ENCODE measurements around the gene SIGLEC11. TPM values are rescaled to one million over a fixed set of nuclear protein-coding genes. Genes with fewer than 3 reads are reported as not detected.

SIGLEC11 gene
- total RNA-seq, 1 donor from 2014 or later, result 7.7 TPM

DNA sequence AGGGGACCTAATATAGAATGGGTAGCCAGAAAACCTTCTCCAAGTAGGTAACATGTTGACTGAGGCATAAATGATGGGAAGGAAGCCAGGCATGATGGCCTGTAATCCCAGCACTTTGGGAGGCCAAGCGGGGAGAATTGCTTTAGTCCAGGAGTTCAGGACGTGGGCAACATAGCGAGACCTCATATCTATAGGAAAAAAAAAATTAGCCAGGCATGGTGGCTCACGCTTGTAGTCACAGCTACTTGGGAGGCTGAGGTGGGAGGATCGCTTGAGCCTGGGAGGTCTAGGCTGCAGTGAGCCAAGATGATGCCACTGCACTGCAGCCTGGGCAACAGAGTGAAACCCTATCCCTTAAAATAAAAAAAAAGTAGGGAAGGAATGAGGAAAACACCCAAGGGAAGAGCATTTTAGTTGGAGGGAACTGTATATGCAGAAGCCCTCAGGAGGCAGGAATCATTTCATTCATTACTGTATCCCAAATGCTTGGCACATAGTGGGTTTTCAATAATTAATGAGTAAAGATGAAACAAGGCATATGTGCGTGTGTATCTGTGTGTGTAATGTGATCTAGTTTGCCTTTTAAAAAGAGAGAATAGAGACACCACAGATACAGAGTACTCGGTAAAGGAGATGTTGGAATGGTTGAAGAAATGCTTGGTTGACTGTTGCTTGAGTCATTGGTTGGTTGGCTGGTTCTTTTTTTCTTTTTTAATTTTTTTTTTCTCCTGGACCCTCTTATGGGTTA is 29.5 kb downstream of the SIGLEC11 start:
- intact Hi-C loops (cut with DNase I), result no loop called here

DNA sequence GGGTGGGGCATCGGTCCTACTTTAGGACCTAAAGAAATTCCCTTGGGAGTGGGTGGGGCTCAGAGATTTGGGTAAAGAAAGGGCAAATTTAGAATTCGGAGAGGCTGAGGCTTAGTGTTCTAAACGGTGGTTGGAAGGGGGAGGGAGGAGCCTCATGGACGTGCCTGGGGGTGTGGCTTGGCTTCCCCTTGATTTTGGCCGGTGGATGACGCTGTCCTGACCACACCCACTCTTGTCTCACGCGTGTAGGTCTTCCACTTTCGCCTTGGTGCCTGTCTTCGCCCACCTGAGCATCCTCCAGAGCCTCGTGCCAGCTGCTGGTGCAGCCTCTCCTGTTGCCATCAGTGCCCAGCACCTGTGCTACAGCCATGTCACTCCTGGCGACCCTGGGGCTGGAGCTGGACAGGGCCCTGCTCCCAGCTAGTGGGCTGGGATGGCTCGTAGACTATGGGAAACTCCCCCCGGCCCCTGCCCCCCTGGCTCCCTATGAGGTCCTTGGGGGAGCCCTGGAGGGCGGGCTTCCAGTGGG is 30.4 kb downstream of the SIGLEC11 start:
- intact Hi-C loops (cut with DNase I), result no loop called here
- H3K9me3 ChIP-seq, result no peaks in the 10 kb centered on the region
- H3K4me1 ChIP-seq, result peaks cover 28% of the 10 kb centered on the region
- H3K27me3 ChIP-seq (ENCODE audit: low read depth), result no peaks in the 10 kb centered on the region
- peak overlapping the region; percentile 100 for H3K4me3 ChIP-seq
- H3K27ac ChIP-seq, result peak overlapping the region; percentile 49
- DNase-seq (no peak), ATAC-seq (peak in 1 of 2 donors; percentile 2)
- TF ChIP-seq, protein P1, sequence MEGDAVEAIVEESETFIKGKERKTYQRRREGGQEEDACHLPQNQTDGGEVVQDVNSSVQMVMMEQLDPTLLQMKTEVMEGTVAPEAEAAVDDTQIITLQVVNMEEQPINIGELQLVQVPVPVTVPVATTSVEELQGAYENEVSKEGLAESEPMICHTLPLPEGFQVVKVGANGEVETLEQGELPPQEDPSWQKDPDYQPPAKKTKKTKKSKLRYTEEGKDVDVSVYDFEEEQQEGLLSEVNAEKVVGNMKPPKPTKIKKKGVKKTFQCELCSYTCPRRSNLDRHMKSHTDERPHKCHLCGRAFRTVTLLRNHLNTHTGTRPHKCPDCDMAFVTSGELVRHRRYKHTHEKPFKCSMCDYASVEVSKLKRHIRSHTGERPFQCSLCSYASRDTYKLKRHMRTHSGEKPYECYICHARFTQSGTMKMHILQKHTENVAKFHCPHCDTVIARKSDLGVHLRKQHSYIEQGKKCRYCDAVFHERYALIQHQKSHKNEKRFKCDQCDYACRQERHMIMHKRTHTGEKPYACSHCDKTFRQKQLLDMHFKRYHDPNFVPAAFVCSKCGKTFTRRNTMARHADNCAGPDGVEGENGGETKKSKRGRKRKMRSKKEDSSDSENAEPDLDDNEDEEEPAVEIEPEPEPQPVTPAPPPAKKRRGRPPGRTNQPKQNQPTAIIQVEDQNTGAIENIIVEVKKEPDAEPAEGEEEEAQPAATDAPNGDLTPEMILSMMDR (IDR thresholded peaks at IDR 0.05), result no peak
- peaks cover 20% of the 10 kb centered on the region for H3K36me3 ChIP-seq

More for the DNA sequence above, 29.5 kb downstream of the SIGLEC11 start:
- no peaks in the 10 kb centered on the region for H3K27me3 ChIP-seq (ENCODE audit: low read depth)
- H3K36me3 ChIP-seq, result peaks cover 14% of the 10 kb centered on the region
- H3K27ac ChIP-seq, result no peak overlapping the region
- no peaks in the 10 kb centered on the region for H3K9me3 ChIP-seq
- peaks cover 28% of the 10 kb centered on the region for H3K4me1 ChIP-seq
- ATAC-seq, result no peak
- TF ChIP-seq, protein P1 (IDR thresholded peaks at IDR 0.05), result no peak
- H3K4me3 ChIP-seq, result no peak overlapping the region
- DNase-seq, result no peak

DNA sequence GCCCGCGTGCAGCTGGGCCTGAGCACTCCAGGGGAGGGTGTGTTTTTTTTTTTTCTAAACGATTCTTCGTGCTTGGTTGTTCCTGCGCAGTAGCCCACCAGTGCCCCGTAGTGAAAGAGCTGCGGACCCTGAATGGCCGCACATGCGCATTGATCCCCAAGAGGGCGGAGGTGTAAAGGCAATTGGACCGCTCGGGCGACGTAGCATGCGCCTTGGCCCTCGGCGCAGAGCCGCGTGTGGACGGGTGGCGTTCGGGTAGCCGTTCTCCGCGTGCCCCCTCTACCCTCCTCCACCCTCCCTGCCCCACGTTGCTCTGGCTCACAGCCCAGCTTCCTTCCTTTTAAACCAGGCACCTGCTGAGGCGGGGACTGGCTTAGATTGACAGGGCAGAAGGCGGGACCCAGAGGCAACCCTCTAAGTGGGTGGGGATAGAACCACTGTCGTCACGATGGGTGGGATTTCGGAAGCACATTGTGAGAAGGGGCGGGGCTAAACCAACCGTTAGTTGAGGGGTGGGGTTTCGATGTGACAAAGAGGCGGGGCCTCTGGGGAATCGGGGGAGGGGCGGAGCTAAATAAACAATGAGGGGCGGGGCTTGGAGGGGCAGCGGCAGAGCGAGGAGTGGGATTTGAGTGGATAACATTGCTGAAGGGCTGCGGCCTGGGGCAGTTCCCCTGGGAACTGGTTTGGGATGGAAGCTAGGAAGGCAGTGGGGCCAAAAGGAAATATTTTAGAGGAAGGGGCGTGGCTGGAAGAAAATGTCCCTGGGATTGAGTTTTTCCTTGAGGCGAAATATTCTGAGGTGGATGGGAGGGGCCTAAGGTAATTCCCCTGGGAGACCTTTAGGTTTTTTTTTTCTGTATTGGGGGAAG is 31.1 kb downstream of the SIGLEC11 start:
- Histone ChIP-seq H3K36me3 (peaks cover 27% of the 10 kb centered on the region), H3K9me3 (no peaks in the 10 kb centered on the region), H3K4me1 (peaks cover 28% of the 10 kb centered on the region), H3K27me3 (ENCODE audit: low read depth) (no peaks in the 10 kb centered on the region), H3K27ac (peak overlapping the region; percentile 90), H3K4me3 (peak overlapping the region; percentile 100)
- intact Hi-C loops (cut with DNase I), result no loop called here
- DNase-seq (peak; percentile 93), ATAC-seq (peak; percentile 93 to 94)
- TF ChIP-seq, protein P1 (IDR thresholded peaks at IDR 0.05), result peak; percentile 9

DNA sequence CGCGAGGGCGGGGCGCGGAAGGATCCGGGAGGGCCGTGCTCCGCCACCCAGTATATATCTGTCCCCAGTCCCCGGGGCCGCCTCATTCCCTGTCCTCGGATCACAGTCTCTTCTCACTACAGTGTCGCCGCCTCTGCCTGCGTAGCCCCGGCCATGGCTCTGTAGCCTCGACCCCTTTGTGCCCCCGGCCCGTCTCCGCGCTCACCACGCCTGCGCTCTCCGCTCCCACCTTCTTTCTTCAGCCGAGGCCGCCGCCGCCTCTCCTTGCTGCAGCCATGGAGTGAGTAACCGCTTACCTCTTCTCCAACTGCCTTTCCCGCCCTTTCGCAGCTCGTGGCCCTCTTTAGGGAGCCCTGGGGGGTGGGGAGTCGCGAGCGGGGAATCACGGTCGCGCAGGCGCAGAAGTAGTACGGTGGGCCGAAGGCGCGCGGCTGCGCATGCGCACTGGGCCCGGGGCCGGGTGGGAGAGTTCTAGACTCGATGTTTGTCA is 31.8 kb downstream of the SIGLEC11 start, which contains the start of the genes ATF5 and NUP62:
ATF5 (plus strand) TSS at position 85 of the 490 bp plus-strand sequence. CDS start 1,646 bp downstream, outside the sequence.
NUP62 (minus strand) TSS at position 384 of the 490 bp plus-strand sequence. CDS start 19,697 bp downstream, outside the sequence.
- intact Hi-C loops (cut with DNase I), result no loop called here
- H3K27me3 ChIP-seq (ENCODE audit: low read depth), result no peaks in the 10 kb centered on the region
- H3K4me3 ChIP-seq, result peak within 1 kb of the TSS; percentile 100
- no peaks in the 10 kb centered on the region for H3K9me3 ChIP-seq
- peak within 1 kb of the TSS; percentile 90 for H3K27ac ChIP-seq
- ATAC-seq, result peak; percentile 87
- peak; percentile 92 for DNase-seq
- peaks cover 28% of the 10 kb centered on the region for H3K4me1 ChIP-seq
- TF ChIP-seq, protein P1 (IDR thresholded peaks at IDR 0.05), result no peak
- H3K36me3 ChIP-seq, result peaks cover 33% of the 10 kb centered on the region

Measured in lower lobe of right lung (tissue), 2 donors.